Right lobe of liver (tissue), 6 donors: ENCODE results near the gene KCNJ6. TPM values are rescaled to one million over a fixed set of nuclear protein-coding genes. Genes with fewer than 3 reads are reported as not detected.
"Not testable (repeated sequence)": the region's sequence is repeated elsewhere in the genome, so short reads cannot be mapped to it uniquely, and the experiment has no call there.

ENCODE experiments used
- ATAC-seq, 4 donors: fragments of 200-7000 bp; cut with Tn5 transposase; one replicate each; pipeline ENCODE4 v1.9.1; 2020; ENCODE audit warnings: mild to moderate bottlenecking in 4 of 4, moderate library complexity in 4 of 4
- DNase-seq, 3 donors: peaks; one replicate each; pipeline ENCODE4 v3.0.0-alpha.2; 2020
- H3K27ac ChIP-seq, 3 donors: fragments of 200-600 bp; one replicate each; pipeline ENCODE4 v1.8.0; 2022
- H3K27me3 ChIP-seq, 2 donors: fragments of 200-600 bp; one replicate each; pipeline ENCODE4 v1.8.0; 2022
- H3K36me3 ChIP-seq, 4 donors: fragments of 200-600 bp; sonication (generic) in 1 of 4; one replicate each; pipeline versions ENCODE4 v1.5.1 to v1.8.0; 2017 to 2022; ENCODE audit warnings: control low read depth in 1 of 4
- H3K4me1 ChIP-seq, 4 donors: fragments of 200-600 bp; sonication (generic) in 1 of 4; one replicate each; pipeline versions ENCODE4 v1.5.1 to v1.8.0; 2017 to 2022; ENCODE audit warnings: control low read depth in 1 of 4
- H3K4me3 ChIP-seq, 3 donors: fragments of 200-600 bp; one replicate each; pipeline ENCODE4 v1.8.0; 2022
- H3K9me3 ChIP-seq, 4 donors: fragments of 200-600 bp; sonication (generic) in 1 of 4; one replicate each; pipeline versions ENCODE4 v1.5.1 to v1.8.0; 2017 to 2022; ENCODE audit warnings: control low read depth in 1 of 4
- POLR2A ChIP-seq: fragments of 450-650 bp; IDR thresholded peaks from one replicate; pipeline ENCODE4 v1.6.1; 2017; ENCODE audit warnings: antibody characterized with exemption, mild to moderate bottlenecking
- WGBS: methylation state at CpG from one replicate; pipeline ENCODE4 v1.1.6; 2018; ENCODE audit warnings: low coverage, low lambda C conversion rate; ENCODE audit not compliant: insufficient coverage; ENCODE audit errors: missing lambda C conversion rate; 5-methylcytosine and 5-hydroxymethylcytosine counted together
- intact Hi-C, 2 donors: fragments of 100-400 bp; cut with DNase I; formaldehyde crosslinking; loops; one replicate each; pipeline versions ENCODE4 v1.11.2 to v1.14.1; 2022
- total RNA-seq, 6 experiments: library from RNA; depleted of rRNA in 2 of 6; stranded (reverse); fragments of >200 nt in 2 of 6; fragmentation: NEBNext Ultra II Directional in 3 of 6; extraction: Animal tissue kit (Norgen Biotek cat#: 25700) in 3 of 6; gene quantifications; one replicate each; pipeline versions ENCODE4 v1.1.0 to v1.2.4, GENCODE V29; 2016 to 2023
- TF ChIP-seq, protein P1 (sequence below), 4 donors: fragments of 200-600 bp in 3 of 4; fragments of 450-650 bp in 1 of 4; IDR thresholded peaks; one replicate each; pipeline versions ENCODE4 v1.5.1 to v1.8.0; 2016 to 2022; ENCODE audit warnings: antibody characterized with exemption in 4 of 4, mild to moderate bottlenecking in 2 of 4
- donor health status: DM: no; HTN: yes; CAD: no.
- donor health status: DM: no; HTN: no; CAD: no.
- donor health status: DM: no; HTN: no; CAD: no.
- donor health status: DM: no; HTN: yes; CAD: no.
- donor health status: DM: no; HTN: yes; CAD: no.

The KCNJ6 gene
- total RNA-seq, 6 experiments from 2014 or later = under 0.01 to 0.12 TPM; not detected in 4

DNA sequence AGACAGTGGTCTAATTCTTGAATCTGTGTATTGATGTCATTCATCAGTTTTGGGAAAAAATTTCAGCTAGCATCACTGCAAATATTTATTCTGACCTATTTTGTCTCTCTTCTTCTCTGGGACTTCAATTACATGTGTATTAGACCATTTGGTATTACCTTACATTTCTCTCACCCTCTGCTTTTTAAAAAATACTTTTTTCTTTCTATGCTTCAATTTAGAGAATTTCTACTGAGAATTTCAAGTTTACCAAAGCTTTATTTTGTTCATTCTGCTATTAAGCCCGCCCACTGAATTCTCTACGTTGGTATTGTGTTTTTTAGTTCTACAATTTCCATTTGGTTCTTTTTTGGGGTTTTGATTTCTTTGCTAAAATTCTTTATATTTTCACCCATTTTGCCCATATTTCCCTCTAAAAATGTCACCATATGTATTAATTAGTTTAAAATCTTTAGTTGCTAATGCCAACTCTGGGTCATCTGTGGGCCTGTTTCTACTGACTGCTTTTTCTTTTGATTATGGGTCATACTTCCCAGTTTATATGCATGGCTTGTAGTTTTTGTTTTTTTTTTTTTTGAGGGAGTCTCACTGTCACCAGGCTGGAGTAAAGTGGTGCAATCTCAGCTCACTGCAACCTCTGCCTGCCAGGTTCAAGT lies 337.7 kb downstream of the KCNJ6 start:
- Histone ChIP-seq H3K4me3 (no peak overlapping the region), H3K4me1 (no peaks in the 10 kb centered on the region), H3K36me3 (no peaks in the 10 kb centered on the region), H3K27me3 (no peaks in the 10 kb centered on the region), H3K9me3 (no peaks in the 10 kb centered on the region), H3K27ac (no peak overlapping the region)
- no peak for TF ChIP-seq POLR2A
- TF ChIP-seq, protein P1, sequence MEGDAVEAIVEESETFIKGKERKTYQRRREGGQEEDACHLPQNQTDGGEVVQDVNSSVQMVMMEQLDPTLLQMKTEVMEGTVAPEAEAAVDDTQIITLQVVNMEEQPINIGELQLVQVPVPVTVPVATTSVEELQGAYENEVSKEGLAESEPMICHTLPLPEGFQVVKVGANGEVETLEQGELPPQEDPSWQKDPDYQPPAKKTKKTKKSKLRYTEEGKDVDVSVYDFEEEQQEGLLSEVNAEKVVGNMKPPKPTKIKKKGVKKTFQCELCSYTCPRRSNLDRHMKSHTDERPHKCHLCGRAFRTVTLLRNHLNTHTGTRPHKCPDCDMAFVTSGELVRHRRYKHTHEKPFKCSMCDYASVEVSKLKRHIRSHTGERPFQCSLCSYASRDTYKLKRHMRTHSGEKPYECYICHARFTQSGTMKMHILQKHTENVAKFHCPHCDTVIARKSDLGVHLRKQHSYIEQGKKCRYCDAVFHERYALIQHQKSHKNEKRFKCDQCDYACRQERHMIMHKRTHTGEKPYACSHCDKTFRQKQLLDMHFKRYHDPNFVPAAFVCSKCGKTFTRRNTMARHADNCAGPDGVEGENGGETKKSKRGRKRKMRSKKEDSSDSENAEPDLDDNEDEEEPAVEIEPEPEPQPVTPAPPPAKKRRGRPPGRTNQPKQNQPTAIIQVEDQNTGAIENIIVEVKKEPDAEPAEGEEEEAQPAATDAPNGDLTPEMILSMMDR (IDR thresholded peaks at IDR 0.05) = no peak
- WGBS = 85% methylated on average over 2 of the region's 2 CpGs
- ATAC-seq (no peak), DNase-seq (no peak)
- intact Hi-C loops = no loop called here

DNA sequence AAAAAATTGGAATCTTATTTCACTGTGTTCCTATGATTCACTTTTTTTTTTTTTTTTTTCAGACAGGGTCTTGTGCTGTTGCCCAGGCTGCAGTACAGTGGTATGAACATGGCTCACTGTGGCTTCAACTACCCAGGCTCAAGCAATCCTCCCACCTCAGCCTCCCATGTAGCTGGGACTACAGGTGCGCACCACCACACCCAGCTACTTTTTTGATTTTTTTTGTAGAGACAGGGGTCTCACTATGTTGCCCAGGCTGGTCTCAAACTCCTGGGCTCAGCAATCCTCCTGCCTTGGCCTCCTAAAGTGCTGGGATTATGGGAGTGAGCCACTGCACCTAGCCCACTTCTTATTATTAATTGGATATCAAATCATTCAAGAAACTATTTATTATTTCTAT lies 339.3 kb downstream of the KCNJ6 start:
- H3K27me3 ChIP-seq, H3K4me3 ChIP-seq, H3K27ac ChIP-seq, DNase-seq, H3K4me1 ChIP-seq, H3K9me3 ChIP-seq, H3K36me3 ChIP-seq, intact Hi-C loops, ATAC-seq: not testable (repeated sequence)
- 83% methylated on average over 1 of the region's 1 CpG for WGBS

DNA sequence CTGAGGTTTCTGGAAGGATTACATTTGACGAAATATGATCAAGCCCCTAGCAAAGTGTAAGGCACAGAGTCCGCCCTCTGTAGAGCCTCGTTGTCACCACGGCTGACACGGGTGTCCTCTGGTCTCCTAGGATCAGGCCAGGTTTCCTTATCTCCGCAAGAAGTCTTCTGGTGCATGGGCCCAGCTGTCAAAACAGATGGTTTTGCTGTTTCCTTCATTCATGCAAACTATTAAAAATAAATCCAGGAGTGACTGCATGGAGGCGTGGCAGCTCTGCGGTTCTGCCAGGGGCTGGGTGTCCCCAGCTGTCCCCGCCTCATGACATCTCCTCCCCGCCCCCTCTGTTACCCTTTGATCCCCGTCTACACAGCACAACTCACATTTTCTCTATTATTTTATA lies 340.7 kb downstream of the KCNJ6 start:
- ATAC-seq (no peak), DNase-seq (no peak)
- intact Hi-C loops = no loop called here
- Histone ChIP-seq H3K27ac (no peak overlapping the region), H3K4me3 (no peak overlapping the region), H3K4me1 (no peaks in the 10 kb centered on the region), H3K27me3 (no peaks in the 10 kb centered on the region), H3K36me3 (no peaks in the 10 kb centered on the region), H3K9me3 (no peaks in the 10 kb centered on the region)
- 83% methylated on average over 7 of the region's 11 CpGs for WGBS
- no peak for TF ChIP-seq POLR2A
- TF ChIP-seq, protein P1 (IDR thresholded peaks at IDR 0.05) = no peak

DNA sequence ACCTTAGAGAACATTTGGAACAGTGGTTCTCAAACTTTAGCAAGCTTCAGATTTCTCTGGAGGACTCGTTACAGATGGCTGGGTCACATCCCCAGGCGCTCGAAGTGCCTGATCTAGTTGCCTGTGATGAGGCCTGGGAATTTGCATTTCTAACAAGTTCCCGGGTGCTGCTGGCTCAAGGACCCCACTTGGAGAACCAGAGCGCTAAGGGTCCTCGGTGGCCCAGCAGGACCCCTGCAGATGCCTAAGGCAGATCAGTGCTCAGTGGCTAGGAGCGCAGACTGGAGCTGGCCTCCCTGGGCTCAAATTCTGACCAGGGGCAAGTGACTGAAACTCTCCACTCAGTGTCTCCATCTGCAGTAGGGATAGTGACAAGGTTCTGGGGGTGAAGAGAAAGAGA lies 341.5 kb downstream of the KCNJ6 start:
- Histone ChIP-seq H3K27me3 (no peaks in the 10 kb centered on the region), H3K4me1 (no peaks in the 10 kb centered on the region), H3K27ac (no peak overlapping the region), H3K9me3 (no peaks in the 10 kb centered on the region), H3K4me3 (no peak overlapping the region), H3K36me3 (no peaks in the 10 kb centered on the region)
- TF ChIP-seq POLR2A = no peak
- TF ChIP-seq, protein P1 (IDR thresholded peaks at IDR 0.05) = no peak
- DNase-seq = no peak
- WGBS = no CpG with 5 or more reads among the region's 7 CpGs
- intact Hi-C loops = no loop called here
- no peak for ATAC-seq

DNA sequence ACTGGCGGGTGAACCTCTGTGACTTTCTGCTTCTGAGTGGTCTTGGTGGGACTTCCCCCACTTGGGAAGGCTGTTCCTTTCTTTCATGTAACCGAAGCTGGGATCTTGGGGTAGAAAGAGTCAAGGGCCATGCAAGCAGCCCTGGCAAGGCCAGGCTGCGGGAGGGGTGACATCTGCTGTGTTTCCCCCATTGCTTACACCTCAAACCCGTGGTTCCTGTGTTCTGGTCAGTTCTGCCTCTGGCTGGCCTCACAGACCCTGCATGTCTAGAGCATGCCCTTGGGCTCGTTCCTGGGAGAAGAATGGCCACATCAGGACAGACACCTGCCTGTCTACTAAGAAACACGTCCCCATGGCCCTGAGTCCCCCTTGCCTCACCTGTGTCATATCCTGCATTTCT lies 341.9 kb downstream of the KCNJ6 start:
- no peaks in the 10 kb centered on the region for H3K27me3 ChIP-seq
- H3K9me3 ChIP-seq = no peaks in the 10 kb centered on the region
- 80% methylated on average over 5 of the region's 6 CpGs for WGBS
- H3K4me1 ChIP-seq = no peaks in the 10 kb centered on the region
- DNase-seq = no peak
- no peaks in the 10 kb centered on the region for H3K36me3 ChIP-seq
- no peak overlapping the region for H3K4me3 ChIP-seq
- no peak for TF ChIP-seq POLR2A
- TF ChIP-seq, protein P1 (IDR thresholded peaks at IDR 0.05) = no peak
- intact Hi-C loops = no loop called here
- ATAC-seq = no peak
- H3K27ac ChIP-seq = no peak overlapping the region
